Stimulated activated CD4-positive, alpha-beta T cell treated with anti-CD3 and anti-CD28 coated beads, Interleukin-2, amount 100 ng/mL, for 4 hours (primary cell): ENCODE measurements around the gene TREML4.

Experiments used
- DNase-seq: peaks from one replicate; pipeline ENCODE4 v3.0.0-alpha.2; 2020; ENCODE audit warnings: low read depth

The TREML4 gene

GRCh38 chr6:41286544-41287346 lies 58.6 kb downstream of the TREML4 start, which contains the start of gene TREM1:
TSS of gene TREM1 (minus strand) at chr6:41286682. CDS start at chr6:41286655, 27 bp downstream.
- no peak for DNase-seq

- DNase-seq: no peak
Measured at GRCh38 chr6:41288030-41288753, 60.0 kb downstream of the TREML4 start.
